ENCODE data around the gene N4BP3. TPM values are rescaled to one million over a fixed set of nuclear protein-coding genes. Genes with fewer than 3 reads are reported as not detected.
A peak's percentile ranks its signal among the peaks of the same experiment; 100 is the strongest.
"Not testable (repeated sequence)": the region's sequence is repeated elsewhere in the genome, so short reads cannot be mapped to it uniquely, and the experiment has no call there.

N4BP3 gene
- polyA plus RNA-seq, 4 donors = 4.1 to 5.8 (median 4.9) TPM

DNA sequence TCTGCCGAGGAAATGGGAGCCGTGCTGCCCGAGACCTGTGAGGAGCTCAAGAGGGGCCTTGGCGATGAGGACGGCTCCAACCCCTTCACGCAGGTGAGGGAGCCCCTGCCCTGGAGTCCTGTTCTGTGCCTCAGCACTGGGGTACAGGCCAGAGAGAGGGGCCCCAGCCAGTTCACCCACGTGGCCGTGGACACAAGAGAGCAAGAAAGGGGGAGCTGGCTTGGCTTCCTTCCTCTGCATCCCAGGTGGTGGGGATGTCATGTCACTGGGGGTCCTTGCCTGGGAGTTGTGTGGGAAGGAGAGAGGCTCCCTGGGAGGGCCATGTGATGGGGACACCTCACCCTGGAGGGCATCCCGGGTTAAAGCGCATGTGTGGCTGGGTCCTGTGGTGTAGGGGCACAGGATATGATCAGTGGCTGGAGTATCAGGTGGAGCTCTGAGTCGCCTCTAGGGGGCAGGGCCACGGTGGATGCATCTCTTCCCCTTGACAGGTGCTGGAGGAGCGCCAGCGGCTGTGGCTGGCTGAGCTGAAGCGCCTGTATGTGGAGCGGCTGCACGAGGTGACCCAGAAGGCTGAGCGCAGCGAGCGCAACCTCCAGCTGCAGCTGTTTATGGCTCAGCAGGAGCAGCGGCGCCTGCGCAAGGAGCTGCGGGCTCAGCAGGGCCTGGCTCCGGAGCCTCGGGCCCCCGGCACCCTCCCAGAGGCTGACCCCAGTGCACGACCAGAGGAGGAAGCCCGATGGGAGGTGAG lies 7.5 kb downstream of the N4BP3 start:
- peak; percentile 43 to 85 (median 72) for DNase-seq (ENCODE audit: low read depth in 4 of 4, low spot score in 2 of 4)

DNA sequence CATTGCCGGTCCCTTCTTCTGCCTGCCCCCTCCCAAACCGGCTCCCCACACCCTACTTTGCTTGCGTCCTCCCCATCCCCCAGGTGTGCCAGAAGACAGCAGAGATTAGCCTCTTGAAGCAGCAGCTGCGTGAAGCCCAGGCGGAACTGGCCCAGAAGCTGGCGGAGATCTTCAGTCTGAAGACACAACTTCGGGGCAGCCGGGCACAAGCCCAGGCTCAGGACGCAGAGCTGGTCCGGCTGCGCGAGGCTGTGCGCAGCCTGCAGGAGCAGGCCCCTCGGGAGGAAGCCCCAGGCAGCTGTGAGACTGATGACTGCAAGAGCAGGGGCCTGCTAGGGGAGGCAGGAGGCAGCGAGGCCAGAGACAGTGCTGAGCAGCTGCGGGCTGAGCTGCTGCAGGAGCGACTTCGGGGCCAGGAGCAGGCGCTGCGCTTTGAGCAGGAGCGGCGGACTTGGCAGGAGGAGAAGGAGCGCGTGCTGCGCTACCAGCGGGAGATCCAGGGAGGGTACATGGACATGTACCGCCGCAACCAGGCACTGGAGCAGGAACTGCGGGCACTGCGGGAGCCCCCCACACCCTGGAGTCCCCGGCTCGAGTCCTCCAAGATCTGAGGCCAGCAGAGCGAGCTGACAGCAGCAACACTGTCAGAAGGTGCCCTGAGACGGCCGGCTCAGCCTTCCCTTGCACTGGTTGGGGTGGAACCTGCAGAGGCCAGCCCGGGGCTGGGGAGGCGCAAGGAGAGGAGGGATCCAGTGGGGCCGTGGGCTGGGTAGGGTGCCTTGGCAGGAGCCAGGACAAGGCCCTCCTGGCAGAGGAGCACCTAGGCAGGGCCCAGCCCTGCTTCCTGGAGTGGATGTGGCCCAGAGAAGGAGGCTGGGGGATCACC lies 8.3 kb downstream of the N4BP3 start:
- DNase-seq (ENCODE audit: low read depth in 4 of 4, low spot score in 2 of 4) = no peak

GRCh38 chr5:178122346-178122745 lies 9.0 kb downstream of the N4BP3 start:
- DNase-seq (ENCODE audit: low read depth in 4 of 4, low spot score in 2 of 4) = no peak

- DNase-seq (ENCODE audit: low read depth in 4 of 4, low spot score in 2 of 4) = no peak
Measured at GRCh38 chr5:178123094-178123965, 10.0 kb downstream of the N4BP3 start.

DNA sequence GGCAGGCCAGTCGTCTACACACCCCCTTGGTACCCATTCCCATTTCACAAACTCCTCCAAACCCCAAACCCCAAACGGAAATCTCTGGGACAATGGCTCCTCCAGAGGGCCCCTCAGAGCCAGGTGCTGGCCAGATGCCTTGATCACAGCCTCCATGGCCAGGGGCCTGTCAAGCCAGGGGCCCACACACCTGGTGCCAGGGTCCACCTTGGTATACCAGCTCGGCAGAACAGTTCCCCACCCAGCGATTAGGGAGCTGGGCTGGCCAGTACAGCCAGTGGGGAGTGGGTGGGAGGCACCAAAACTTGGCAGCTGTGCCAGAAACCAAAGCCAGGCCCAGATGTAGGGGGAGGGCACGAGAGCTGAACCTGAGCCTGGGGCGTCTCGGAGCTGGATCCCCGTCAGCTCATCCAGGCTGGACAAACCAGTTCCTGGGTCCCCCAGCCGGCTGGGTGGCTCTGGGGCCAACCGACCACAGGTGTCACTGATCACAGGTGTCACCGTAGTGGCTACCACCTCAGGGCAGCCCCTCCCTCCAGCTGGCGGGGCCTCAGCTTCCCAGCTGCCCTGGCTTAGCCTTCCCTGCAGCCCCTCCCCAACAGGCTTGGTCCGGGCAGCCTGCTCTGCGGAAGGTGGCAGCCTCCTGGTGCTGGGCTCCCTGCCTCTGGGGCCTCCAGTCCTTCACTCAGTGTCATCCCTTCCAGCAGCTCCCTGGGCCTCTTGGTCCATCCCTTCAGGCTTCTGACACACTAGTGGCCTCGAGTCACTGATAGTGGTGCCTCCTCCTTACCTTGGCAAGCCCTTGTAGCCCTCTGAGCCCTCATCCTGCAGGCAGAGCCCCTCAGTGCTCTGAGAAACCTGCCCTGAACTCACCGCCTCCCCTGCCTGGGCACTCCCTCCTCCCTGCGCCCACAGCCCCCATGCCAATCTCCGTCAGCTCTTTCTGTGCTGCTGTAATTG lies 10.9 kb downstream of the N4BP3 start:
- DNase-seq (ENCODE audit: low read depth in 4 of 4, low spot score in 2 of 4) = no peak

GRCh38 chr5:178125253-178125906 lies 12.0 kb downstream of the N4BP3 start:
- no peak for DNase-seq (ENCODE audit: low read depth in 4 of 4, low spot score in 2 of 4)

DNA sequence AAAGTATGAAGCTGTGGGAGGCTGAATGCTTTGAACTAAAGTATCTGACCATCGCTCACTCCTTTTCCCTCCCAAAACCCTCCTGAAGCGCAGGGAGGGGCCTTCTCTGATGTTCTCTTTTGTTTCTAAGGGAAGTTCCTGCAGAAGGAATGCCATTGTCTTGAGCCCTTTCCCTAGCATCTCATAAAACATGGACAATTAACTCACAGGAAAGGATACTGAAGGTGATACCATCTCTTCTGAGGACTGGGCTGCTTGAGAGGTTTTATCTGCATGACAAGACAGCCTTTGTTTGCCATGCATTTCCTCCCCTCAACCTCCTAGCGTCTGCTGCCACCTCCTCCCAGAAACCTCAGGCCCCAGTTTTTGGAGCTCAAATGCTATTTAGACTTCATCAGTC lies 13.2 kb downstream of the N4BP3 start:
- no peak for DNase-seq (ENCODE audit: low read depth in 4 of 4, low spot score in 2 of 4)

DNA sequence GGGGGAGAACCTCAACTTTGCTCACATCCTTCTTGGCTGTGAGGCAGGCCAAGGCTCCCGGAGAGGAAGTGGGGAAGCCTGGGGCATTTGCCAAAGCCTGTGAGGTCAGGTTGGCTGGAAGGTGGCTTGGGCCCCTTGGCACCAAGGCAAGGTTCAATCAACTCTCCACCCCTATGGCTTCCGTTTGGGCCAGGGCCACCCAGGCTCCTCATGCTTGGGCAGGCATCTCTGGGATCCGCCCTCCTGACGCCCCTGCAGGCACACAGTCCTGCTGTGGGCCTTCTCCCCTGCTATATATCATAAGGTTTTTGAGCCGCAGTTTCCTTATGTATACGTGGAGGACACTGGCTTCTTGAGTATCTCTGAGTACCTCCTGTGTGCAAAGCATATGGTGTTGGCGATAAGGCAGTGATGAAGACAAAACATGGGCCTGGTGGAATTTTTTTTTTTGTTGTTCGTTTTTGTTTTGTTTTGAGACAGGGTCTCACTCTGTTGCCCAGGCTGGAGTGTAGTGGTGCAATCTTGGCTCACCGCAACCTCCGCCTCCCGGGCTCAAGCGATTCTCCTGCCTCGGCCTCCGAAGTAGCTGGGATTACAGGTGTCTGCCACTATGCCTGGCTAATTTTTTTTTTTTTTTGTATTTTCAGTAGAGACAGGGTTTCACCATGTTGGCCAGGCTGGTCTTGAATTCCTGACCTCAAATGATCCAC lies 14.1 kb downstream of the N4BP3 start:
- DNase-seq (ENCODE audit: low read depth in 4 of 4, low spot score in 2 of 4) = not testable (repeated sequence)

DNA sequence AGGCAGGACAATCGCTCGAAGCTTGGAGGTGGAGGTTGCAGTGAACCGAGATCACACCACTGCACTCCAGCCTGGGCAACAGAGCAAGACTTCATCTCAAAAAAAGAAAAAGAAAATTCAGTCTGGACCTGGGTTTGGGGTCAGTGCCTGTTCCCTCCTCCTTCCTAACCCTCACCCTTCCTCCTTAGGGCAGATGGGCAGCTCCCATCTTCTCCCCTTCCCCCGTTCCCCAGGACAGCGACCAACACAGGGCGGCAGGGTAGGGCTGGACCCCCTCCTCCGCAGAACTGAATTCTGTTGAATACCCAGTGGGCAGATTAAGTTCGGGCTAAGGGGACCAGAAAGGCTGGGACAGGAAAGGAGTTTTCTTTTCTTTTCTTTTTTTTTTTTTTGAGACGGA lies 16.0 kb downstream of the N4BP3 start:
- no peak for DNase-seq (ENCODE audit: low read depth in 4 of 4, low spot score in 2 of 4)

DNA sequence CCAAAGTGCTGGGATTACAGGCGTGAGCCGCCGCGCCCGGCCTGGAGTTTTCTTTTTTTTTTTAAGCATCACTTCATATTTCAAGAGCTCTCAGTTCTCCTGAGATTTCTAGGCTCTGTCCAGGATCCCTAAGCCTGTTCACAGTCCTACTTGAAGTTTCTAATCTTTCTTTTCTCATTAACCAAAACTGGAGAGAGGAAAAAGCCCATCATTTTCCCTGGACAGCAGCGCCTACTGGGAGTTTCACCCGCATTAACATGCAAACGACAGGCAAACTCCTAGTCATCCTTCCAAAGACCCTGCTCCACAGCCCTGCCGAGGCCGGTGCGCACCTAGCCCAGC lies 16.9 kb downstream of the N4BP3 start:
- not testable (repeated sequence) for DNase-seq (ENCODE audit: low read depth in 4 of 4, low spot score in 2 of 4)

DNA sequence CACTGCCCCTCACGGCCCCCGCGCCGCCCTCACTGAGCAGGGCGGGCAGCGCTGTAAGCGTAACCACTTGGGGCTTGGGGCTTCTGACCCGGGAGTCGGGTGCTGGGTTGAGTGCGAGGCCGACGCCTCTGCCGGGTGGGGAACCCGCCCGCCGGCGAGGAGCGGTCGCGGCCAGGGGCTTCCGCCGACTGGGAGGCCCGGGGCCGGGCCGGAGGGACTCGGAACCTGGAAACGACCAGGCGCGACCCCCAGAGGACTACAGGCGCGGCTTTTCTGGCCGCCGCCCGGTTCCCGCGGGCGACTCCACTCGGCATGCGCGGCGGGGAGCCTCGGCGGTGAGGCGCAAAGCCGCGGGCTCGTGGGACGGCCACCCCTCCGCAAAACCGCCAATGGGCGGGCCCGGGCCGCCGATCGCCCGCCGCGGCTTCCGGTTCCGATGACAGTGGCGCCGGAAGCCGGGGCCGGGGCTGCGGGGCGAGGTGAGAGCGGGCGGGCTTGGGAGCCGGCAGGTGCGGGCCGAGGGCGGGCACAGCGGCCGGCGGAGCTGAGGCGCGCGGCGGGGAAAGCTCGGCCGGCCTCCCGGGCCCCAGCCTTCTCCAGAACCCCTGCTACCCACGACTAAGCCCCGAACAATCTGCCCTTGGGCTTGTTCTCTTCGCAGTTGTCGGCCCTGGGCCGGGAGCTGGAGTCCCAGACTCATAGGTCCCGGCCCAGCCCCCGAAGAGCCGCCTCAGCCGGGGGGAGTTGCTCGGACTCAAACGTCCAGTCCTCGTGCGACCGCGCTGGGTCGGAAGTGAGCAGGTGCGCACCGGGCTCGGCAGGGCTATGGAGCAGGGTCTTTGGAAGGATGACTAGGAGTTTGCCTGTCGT lies 17.5 kb downstream of the N4BP3 start, which contains the start of gene RMND5B:
TSS of gene RMND5B (plus strand) at position 439 of the 870 bp plus-strand sequence. CDS start 7,106 bp downstream, outside the sequence.
- peak in 3 of 4 donors; percentile 64 to 73 (median 67) for DNase-seq (ENCODE audit: low read depth in 4 of 4, low spot score in 2 of 4)

GRCh38 chr5:178131446-178131996 lies 18.2 kb downstream of the N4BP3 start:
- no peak for DNase-seq (ENCODE audit: low read depth in 4 of 4, low spot score in 2 of 4)

DNA sequence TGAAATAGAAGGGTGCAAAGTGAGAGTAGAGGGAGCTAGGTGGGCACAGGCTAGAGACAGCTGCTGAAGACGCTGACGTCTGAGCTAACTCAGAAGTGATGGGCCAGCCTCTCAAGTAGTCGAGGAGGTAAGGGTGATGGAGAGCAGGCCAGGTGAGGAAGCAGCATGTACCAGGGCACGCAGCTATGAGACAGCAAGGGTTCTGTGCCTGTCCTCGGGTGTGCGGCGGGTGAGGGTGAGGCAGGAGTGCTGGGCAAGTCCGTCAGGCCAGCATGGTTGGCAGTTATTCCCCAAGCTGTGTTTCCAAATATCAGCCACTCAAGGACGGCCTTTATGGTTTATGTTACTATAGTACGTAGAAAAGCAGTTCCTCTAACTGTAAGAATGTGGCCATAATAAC lies 23.7 kb downstream of the N4BP3 start:
- DNase-seq (ENCODE audit: low read depth in 4 of 4, low spot score in 2 of 4) = no peak

DNA sequence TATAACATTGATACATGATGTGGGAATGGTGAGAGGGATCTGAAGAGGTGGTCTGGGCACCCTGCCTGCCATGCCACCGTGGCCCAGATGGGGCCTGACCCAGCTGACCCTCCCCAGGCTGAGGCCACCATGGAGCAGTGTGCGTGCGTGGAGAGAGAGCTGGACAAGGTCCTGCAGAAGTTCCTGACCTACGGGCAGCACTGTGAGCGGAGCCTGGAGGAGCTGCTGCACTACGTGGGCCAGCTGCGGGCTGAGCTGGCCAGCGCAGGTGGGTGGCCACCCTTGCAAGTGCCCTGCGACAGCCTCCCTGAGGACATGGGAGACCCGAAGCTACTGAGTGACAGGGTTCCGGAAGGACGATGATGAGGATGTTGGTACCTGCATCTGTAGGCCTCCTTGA lies 24.7 kb downstream of the N4BP3 start:
- DNase-seq (ENCODE audit: low read depth in 4 of 4, low spot score in 2 of 4) = no peak

- no peak for DNase-seq (ENCODE audit: low read depth in 4 of 4, low spot score in 2 of 4)
Measured at GRCh38 chr5:178141550-178141949, 28.2 kb downstream of the N4BP3 start.

DNA sequence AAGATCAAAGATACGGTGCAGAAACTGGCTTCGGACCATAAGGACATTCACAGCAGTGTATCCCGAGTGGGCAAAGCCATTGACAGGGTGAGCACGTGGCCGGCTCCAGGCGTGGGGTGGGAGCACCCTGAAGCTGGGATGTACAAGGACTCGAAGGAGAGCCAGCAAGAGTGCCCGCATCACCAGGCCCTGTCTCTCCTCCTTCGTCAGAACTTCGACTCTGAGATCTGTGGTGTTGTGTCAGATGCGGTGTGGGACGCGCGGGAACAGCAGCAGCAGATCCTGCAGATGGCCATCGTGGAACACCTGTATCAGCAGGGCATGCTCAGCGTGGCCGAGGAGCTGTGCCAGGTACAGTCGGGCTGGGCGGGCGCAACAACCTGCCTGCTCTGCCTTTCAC lies 29.3 kb downstream of the N4BP3 start:
- no peak for DNase-seq (ENCODE audit: low read depth in 4 of 4, low spot score in 2 of 4)

DNA sequence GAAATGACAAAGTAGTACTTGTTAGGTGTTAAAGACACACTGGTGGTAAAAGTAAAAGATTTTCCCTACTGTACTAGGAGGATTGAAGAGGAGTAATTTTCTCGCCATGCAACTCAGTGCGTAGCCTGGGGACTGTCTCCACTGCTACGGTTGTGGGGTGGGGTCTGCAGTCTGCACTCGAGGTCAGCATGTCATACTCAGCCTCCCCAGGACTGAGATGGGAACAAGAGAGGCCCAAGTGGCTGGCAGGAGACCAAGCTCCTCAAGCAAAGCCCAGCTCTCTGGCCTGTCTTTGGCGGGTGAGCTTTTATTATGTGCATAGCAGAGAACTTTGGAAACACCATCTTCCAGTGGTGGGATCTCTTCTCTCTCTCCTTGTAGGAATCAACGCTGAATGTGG lies 29.9 kb downstream of the N4BP3 start:
- DNase-seq (ENCODE audit: low read depth in 4 of 4, low spot score in 2 of 4) = no peak

Measured in left renal cortex interstitium (tissue), 4 donors.